PC-9 (cell line): Measurements from ENCODE around the gene SGSH.

ENCODE experiments used
- EZH2 ChIP-seq: fragments of 200-600 bp; sonication (generic); IDR thresholded peaks from 2 replicates; pipeline ENCODE4 v1.8.0; 2017; ENCODE audit warnings: antibody characterized with exemption, low read depth
- TF ChIP-seq, protein P1 (sequence below): fragments of 200-600 bp; sonication (generic); conservative IDR thresholded peaks from 2 replicates; pipeline ENCODE4 v1.6.1; 2017; ENCODE audit warnings: mixed run types, antibody characterized with exemption, mild to moderate bottlenecking, moderate library complexity

DNA sequence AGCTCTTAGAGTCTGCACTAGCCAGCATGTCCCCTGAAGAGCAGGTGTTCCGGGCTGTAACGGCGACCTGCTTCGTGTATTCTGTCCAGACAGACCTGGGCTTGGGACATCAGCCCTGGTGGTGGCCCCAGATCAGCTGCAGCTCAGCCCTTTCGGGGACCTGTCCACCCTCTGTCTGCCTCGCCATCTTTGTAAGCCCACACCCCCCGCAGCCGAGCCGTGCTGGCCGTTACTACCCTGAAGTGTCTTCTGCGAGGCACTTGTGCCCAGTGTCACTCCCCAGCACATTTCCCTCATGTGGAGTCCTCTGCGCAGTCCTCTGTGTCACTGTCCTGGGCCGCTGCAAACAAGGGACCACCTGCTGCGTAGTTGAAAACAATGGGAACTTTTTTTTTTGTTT lies 39.9 kb downstream of the SGSH start:
- TF ChIP-seq, protein P1, sequence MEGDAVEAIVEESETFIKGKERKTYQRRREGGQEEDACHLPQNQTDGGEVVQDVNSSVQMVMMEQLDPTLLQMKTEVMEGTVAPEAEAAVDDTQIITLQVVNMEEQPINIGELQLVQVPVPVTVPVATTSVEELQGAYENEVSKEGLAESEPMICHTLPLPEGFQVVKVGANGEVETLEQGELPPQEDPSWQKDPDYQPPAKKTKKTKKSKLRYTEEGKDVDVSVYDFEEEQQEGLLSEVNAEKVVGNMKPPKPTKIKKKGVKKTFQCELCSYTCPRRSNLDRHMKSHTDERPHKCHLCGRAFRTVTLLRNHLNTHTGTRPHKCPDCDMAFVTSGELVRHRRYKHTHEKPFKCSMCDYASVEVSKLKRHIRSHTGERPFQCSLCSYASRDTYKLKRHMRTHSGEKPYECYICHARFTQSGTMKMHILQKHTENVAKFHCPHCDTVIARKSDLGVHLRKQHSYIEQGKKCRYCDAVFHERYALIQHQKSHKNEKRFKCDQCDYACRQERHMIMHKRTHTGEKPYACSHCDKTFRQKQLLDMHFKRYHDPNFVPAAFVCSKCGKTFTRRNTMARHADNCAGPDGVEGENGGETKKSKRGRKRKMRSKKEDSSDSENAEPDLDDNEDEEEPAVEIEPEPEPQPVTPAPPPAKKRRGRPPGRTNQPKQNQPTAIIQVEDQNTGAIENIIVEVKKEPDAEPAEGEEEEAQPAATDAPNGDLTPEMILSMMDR, result no peak
- no peak for TF ChIP-seq EZH2
